K562 (cell line): ENCODE measurements around the gene DEFB110. TPM values are rescaled to one million over a fixed set of nuclear protein-coding genes. Genes with fewer than 3 reads are reported as not detected.

Experiments used
- ATAC-seq: fragments of 200-7000 bp; cut with Tn5 transposase; 3 replicates; pipeline ENCODE4 v1.9.1; 2020; ENCODE audit warnings: moderate library complexity
- BruUV-seq: library from RNA; stranded (reverse); fragments of 400-500 nt; replicated peaks from 2 replicates; lab custom pipeline; 2021; lab: Mats Ljungman, UMichigan
- CTCF ChIA-PET: fragments of 300-600 bp; formaldehyde crosslinking; extraction: SDS; loops from one replicate; lab custom pipeline; 2021; ENCODE audit warnings: low intra/inter-chr PET ratio; lab: Yijun Ruan, JAX
- POLR2A ChIA-PET: fragments of 300-600, 350-650 bp; sonication (Branson Sonifier 250); formaldehyde crosslinking; extraction: SDS; loops from one replicate; lab custom pipeline; 2021; ENCODE audit warnings: antibody characterized with exemption, inconsistent platforms; lab: Yijun Ruan, JAX
- DNase-seq, 4 experiments: peaks; one replicate each; pipeline versions ENCODE4 v3.0.0 to v3.0.0-alpha.2; 2011 to 2018; ENCODE audit warnings: low spot score in 3 of 4, mixed read lengths in 3 of 4; ENCODE audit errors: extremely low read depth in 1 of 4
- FAIRE-seq: peaks from 2 replicates; lab custom pipeline; 2011; peaks lifted over from hg19 to GRCh38; lab: Jason Lieb, UNC
- H2AFZ ChIP-seq: 2 replicates; pipeline ENCODE4 v1.6.0; 2011; ENCODE audit warnings: low read depth, low read length, control low read depth, inconsistent platforms
- H3K27ac ChIP-seq: fragments of 200-600 bp; 3 replicates; pipeline ENCODE4 v1.8.0; 2011; ENCODE audit warnings: low read depth, mild to moderate bottlenecking, control low read depth, inconsistent platforms, low read length, moderate library complexity, mixed read lengths; ENCODE audit errors: extremely low read depth
- H3K27me3 ChIP-seq, 2 experiments: fragments of 300-600 bp in 1 of 2; 2 replicates in 1 of 2; 3 replicates in 1 of 2; pipeline versions ENCODE4 v1.6.0 to v1.8.0; 2011; ENCODE audit warnings: inconsistent platforms in 2 of 2, low read length in 2 of 2, mild to moderate bottlenecking in 1 of 2, mixed read lengths in 1 of 2, moderate library complexity in 1 of 2; ENCODE audit not compliant: control insufficient read depth in 2 of 2, insufficient read depth in 2 of 2
- H3K36me3 ChIP-seq: fragments of 300-600 bp; 3 replicates; pipeline ENCODE4 v1.8.0; 2011; ENCODE audit warnings: mild to moderate bottlenecking, low read length, inconsistent platforms; ENCODE audit not compliant: control insufficient read depth, insufficient read depth
- H3K4me1 ChIP-seq, 2 experiments: fragments of 200-600 bp in 1 of 2; replicated peaks in 1 of 2; 2 replicates in 1 of 2; 3 replicates in 1 of 2; pipeline versions ENCODE4 v1.5.1 to v1.8.0; 2011; ENCODE audit warnings: inconsistent platforms in 2 of 2, low read length in 2 of 2, mild to moderate bottlenecking in 1 of 2, mixed read lengths in 1 of 2, moderate library complexity in 1 of 2; ENCODE audit not compliant: control insufficient read depth in 2 of 2, insufficient read depth in 2 of 2
- H3K4me2 ChIP-seq: 2 replicates; pipeline ENCODE4 v1.6.1; 2011; ENCODE audit warnings: low read length, control low read depth, inconsistent platforms, mixed read lengths; ENCODE audit not compliant: insufficient read depth
- H3K4me3 ChIP-seq: fragments of 200-600 bp; sonication (generic), shearing (Covaris generic); 2 replicates; pipeline ENCODE4 v1.5.1; 2016; ENCODE audit warnings: control low read depth, inconsistent platforms
- H3K79me2 ChIP-seq: fragments of 200-600 bp; 3 replicates; pipeline ENCODE4 v1.8.0; 2011; ENCODE audit warnings: low read length, inconsistent platforms; ENCODE audit not compliant: control insufficient read depth, insufficient read depth
- H3K9ac ChIP-seq, 2 experiments: 2 replicates each; pipeline versions ENCODE4 v1.6.0 to v1.6.1; 2011; ENCODE audit warnings: low read depth in 2 of 2, low read length in 2 of 2, control low read depth in 1 of 2, inconsistent platforms in 1 of 2, mild to moderate bottlenecking in 1 of 2, mixed read lengths in 1 of 2; ENCODE audit not compliant: insufficient read depth in 1 of 2
- H3K9me1 ChIP-seq: one replicate; pipeline ENCODE4 v1.6.0; 2011; ENCODE audit warnings: inconsistent platforms, mild to moderate bottlenecking, low read length, moderate library complexity; ENCODE audit not compliant: control insufficient read depth, insufficient read depth
- H3K9me3 ChIP-seq: replicated peaks from 2 replicates; pipeline ENCODE4 v1.5.1; 2011; ENCODE audit warnings: low read depth, low read length, inconsistent platforms; ENCODE audit not compliant: control insufficient read depth, insufficient read depth
- H4K20me1 ChIP-seq: replicated peaks from 2 replicates; pipeline ENCODE4 v1.6.1; 2011; ENCODE audit warnings: low read length, inconsistent platforms, mixed read lengths; ENCODE audit not compliant: control insufficient read depth, insufficient read depth
- CTBP1 ChIP-seq: fragments of 450-650 bp; IDR thresholded peaks from 2 replicates; pipeline ENCODE4 v1.6.1; 2016; ENCODE audit warnings: borderline replicate concordance
- E2F3 ChIP-seq: fragments of 250-450 bp; sonication (Bioruptor Pico); IDR thresholded peaks from 2 replicates; pipeline ENCODE4 v1.4.0; 2020; ENCODE audit warnings: mild to moderate bottlenecking
- FOXO4 ChIP-seq: fragments of 450-650 bp; formaldehyde crosslinking; IDR thresholded peaks from 2 replicates; pipeline ENCODE4 v1.4.0; 2020; ENCODE audit warnings: mild to moderate bottlenecking, moderate library complexity
- MAFK ChIP-seq: IDR thresholded peaks from 2 replicates; pipeline ENCODE4 v1.6.1; 2011; ENCODE audit warnings: low read length, improper control_type of control experiment
- MTF1 ChIP-seq: fragments of 250-450 bp; sonication (Bioruptor Pico); IDR thresholded peaks from 2 replicates; pipeline ENCODE4 v1.9.0; 2021; ENCODE audit warnings: moderate library complexity, mild to moderate bottlenecking, inconsistent platforms, borderline replicate concordance
- PTTG1 ChIP-seq: fragments of 450-650 bp; IDR thresholded peaks from 2 replicates; pipeline ENCODE4 v1.6.1; 2016; ENCODE audit warnings: low read depth, mild to moderate bottlenecking, missing genetic modification characterization, missing compliant biosample characterization
- SAFB2 ChIP-seq: fragments of 200-400 bp; formaldehyde crosslinking; IDR thresholded peaks from 2 replicates; pipeline ENCODE4 v1.6.1; 2018; ENCODE audit warnings: borderline replicate concordance, low read length, low read depth, moderate library complexity; ENCODE audit not compliant: severe bottlenecking
- SNIP1 ChIP-seq: fragments of 450-650 bp; IDR thresholded peaks from 2 replicates; pipeline ENCODE4 v1.7.1; 2017; ENCODE audit warnings: low read depth, mild to moderate bottlenecking
- SUPT5H ChIP-seq: fragments of 450-650 bp; IDR thresholded peaks from 2 replicates; pipeline ENCODE4 v1.6.1; 2016
- TEAD1 ChIP-seq, 2 experiments: fragments of 450-650 bp in 1 of 2; sonication (generic) in 1 of 2; formaldehyde crosslinking; IDR thresholded peaks; 2 replicates each; pipeline versions ENCODE4 v1.4.0 to v1.8.0; 2020 to 2022; ENCODE audit warnings: mild to moderate bottlenecking in 2 of 2, missing genetic modification reagents in 1 of 2
- TFAM ChIP-seq: fragments of 250-450 bp; sonication (Bioruptor Pico); conservative IDR thresholded peaks from 2 replicates; pipeline ENCODE4 v1.5.0; 2021; ENCODE audit warnings: mild to moderate bottlenecking, moderate library complexity
- USF1 ChIP-seq: sonication (generic); formaldehyde crosslinking; IDR thresholded peaks from 2 replicates; pipeline ENCODE4 v1.9.0; 2022; ENCODE audit warnings: mild to moderate bottlenecking, missing genetic modification reagents
- XRCC5 ChIP-seq: fragments of 200-400 bp; formaldehyde crosslinking; IDR thresholded peaks from 2 replicates; pipeline ENCODE4 v1.6.1; 2017; ENCODE audit warnings: low read depth, mild to moderate bottlenecking, low read length
- ZNF311 ChIP-seq: fragments of 250-450 bp; sonication (Bioruptor Pico); IDR thresholded peaks from 2 replicates; pipeline ENCODE4 v1.4.0; 2020; ENCODE audit warnings: mild to moderate bottlenecking, moderate library complexity
- ZNF444 ChIP-seq: fragments of 250-450 bp; sonication (Bioruptor Pico); IDR thresholded peaks from 2 replicates; pipeline ENCODE4 v1.4.0; 2020; ENCODE audit warnings: mild to moderate bottlenecking, moderate library complexity
- ZNF764 ChIP-seq: fragments of 250-450 bp; sonication (Bioruptor Pico); IDR thresholded peaks from 2 replicates; pipeline ENCODE4 v1.4.0; 2020; ENCODE audit warnings: low read depth, mild to moderate bottlenecking, moderate library complexity
- WGBS: fragments of 100-300 bp; shearing (Covaris generic); methylation state at CpG from one replicate; pipeline ENCODE4 v1.1.6; 2016; ENCODE audit warnings: low coverage, mixed read lengths; ENCODE audit not compliant: insufficient coverage; ENCODE audit errors: missing lambda C conversion rate; 5-methylcytosine and 5-hydroxymethylcytosine counted together
- in situ Hi-C: fragments of 300-500 bp; cut with MboI; formaldehyde crosslinking; loops from 4 replicates; pipeline ENCODE4 v1.15.0; 2018; ENCODE audit warnings: inconsistent platforms, mixed read lengths
- intact Hi-C: fragments of 100-400 bp; cut with micrococcal nuclease; formaldehyde crosslinking; loops from 2 replicates; pipeline ENCODE4 v1.14.2; 2022
- polyA plus RNA-seq, 8 experiments: library from polyadenylated mRNA; depleted of rRNA in 4 of 8; stranded (reverse) in 5 of 8; unstranded in 3 of 8; fragments of >200 nt; fragmentation: Nextera tagmentation in 2 of 8; fragmentation: Illumina TruSeq in 1 of 8; extraction: Ambion mirVana in 2 of 8; extraction: Trizol in 1 of 8; gene quantifications; 2 replicates each; pipeline versions ENCODE4 v1.2.1 to v1.2.3, GENCODE V29; 2011 to 2014; ENCODE audit warnings: inconsistent platforms in 1 of 8, missing spikeins in 1 of 8
- total RNA-seq, 7 experiments: library from RNA; depleted of rRNA in 6 of 7; stranded (reverse); fragments of >200 nt in 6 of 7; fragmentation: Illumina TruSeq in 2 of 7; extraction: Trizol in 2 of 7; gene quantifications; 2 replicates each; pipeline versions ENCODE4 v1.2.1 to v1.2.3, GENCODE V29; 2011 to 2021; ENCODE audit warnings: low replicate concordance in 1 of 7
- TF ChIP-seq, protein P1 (sequence below): sonication (generic); formaldehyde crosslinking; IDR thresholded peaks from 2 replicates; pipeline ENCODE4 v1.8.1; 2023; ENCODE audit warnings: mild to moderate bottlenecking, missing genetic modification reagents
- TF ChIP-seq, protein P2 (sequence below), 2 experiments: IDR thresholded peaks in 1 of 2; conservative IDR thresholded peaks in 1 of 2; 2 replicates each; pipeline ENCODE4 v1.6.1; 2016; ENCODE audit warnings: low read depth in 2 of 2, mild to moderate bottlenecking in 1 of 2, missing compliant biosample characterization in 1 of 2, missing genetic modification characterization in 1 of 2, moderate library complexity in 1 of 2

Gene DEFB110
- total and polyA plus RNA-seq, 9 of the 15 experiments (the other 6 are each of a cell fraction or from before 2014, with no cell fraction given): not detected

DNA sequence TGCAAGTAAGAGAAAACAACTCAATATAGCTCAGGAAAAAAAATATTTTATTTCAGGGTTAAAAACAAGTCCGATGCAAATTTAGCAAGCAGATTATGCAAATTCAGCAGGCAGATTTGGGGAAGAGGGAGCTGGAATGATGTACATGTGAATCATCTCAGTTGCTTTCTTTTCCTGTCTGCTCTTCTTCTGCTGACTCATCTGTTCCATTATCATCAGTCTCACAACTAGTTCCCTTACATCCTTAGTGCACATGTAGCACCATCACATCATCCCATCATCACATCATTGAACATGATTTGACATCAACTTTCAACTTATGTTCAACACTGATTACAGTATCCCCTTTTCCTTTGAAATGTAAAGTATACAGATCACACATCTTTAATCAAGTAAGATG lies 40.9 kb downstream of the DEFB110 start:
- intact Hi-C loops (no loop called here), in situ Hi-C loops (no loop called here)
- no peak overlapping the region for H3K9ac ChIP-seq
- H3K27ac ChIP-seq: no peak overlapping the region
- no peaks in the 10 kb centered on the region for H3K36me3 ChIP-seq
- no TSS peak for BruUV-seq
- H3K9me1 ChIP-seq: no peaks in the 10 kb centered on the region
- FAIRE-seq (no peak), DNase-seq (peak in 1 of 4 experiments; percentile 23), ATAC-seq (no peak)
- 5% methylated on average over 1 of the region's 1 CpG for WGBS
- H3K27me3 ChIP-seq: no peaks in the 10 kb centered on the region
- H3K79me2 ChIP-seq: no peaks in the 10 kb centered on the region
- H2AFZ ChIP-seq: no peak overlapping the region
- CTCF ChIA-PET: no interaction called here
- no peaks in the 10 kb centered on the region; a peak in 1 of 5 replicates for H3K4me1 ChIP-seq
- POLR2A ChIA-PET: no interaction called here
- no peak overlapping the region for H3K4me3 ChIP-seq
- no peaks in the 10 kb centered on the region for H4K20me1 ChIP-seq
- H3K4me2 ChIP-seq: no peak overlapping the region
- H3K9me3 ChIP-seq: no peaks in the 10 kb centered on the region
- no peak for TF ChIP-seq ZNF764 (CRISPR knock-in tag)
- TF ChIP-seq, protein P1, sequence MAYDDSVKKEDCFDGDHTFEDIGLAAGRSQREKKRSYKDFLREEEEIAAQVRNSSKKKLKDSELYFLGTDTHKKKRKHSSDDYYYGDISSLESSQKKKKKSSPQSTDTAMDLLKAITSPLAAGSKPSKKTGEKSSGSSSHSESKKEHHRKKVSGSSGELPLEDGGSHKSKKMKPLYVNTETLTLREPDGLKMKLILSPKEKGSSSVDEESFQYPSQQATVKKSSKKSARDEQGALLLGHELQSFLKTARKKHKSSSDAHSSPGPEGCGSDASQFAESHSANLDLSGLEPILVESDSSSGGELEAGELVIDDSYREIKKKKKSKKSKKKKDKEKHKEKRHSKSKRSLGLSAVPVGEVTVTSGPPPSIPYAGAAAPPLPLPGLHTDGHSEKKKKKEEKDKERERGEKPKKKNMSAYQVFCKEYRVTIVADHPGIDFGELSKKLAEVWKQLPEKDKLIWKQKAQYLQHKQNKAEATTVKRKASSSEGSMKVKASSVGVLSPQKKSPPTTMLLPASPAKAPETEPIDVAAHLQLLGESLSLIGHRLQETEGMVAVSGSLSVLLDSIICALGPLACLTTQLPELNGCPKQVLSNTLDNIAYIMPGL (CRISPR knock-in tag): no peak
- no peak for TF ChIP-seq ZNF311 (CRISPR knock-in tag)
- TF ChIP-seq MAFK: peak; percentile 85
- no peak for TF ChIP-seq PTTG1
- no peak for TF ChIP-seq E2F3 (CRISPR knock-in tag)
- TF ChIP-seq TEAD1 (CRISPR knock-in tag; IDR thresholded peaks at IDR 0.05): no peak
- no peak for TF ChIP-seq FOXO4 (CRISPR knock-in tag)
- TF ChIP-seq SAFB2: no peak
- no peak for TF ChIP-seq XRCC5
- no peak for TF ChIP-seq ZNF444 (CRISPR knock-in tag)
- TF ChIP-seq CTBP1: peak; percentile 82
- no peak for TF ChIP-seq SUPT5H
- no peak for TF ChIP-seq SNIP1
- TF ChIP-seq, protein P2, sequence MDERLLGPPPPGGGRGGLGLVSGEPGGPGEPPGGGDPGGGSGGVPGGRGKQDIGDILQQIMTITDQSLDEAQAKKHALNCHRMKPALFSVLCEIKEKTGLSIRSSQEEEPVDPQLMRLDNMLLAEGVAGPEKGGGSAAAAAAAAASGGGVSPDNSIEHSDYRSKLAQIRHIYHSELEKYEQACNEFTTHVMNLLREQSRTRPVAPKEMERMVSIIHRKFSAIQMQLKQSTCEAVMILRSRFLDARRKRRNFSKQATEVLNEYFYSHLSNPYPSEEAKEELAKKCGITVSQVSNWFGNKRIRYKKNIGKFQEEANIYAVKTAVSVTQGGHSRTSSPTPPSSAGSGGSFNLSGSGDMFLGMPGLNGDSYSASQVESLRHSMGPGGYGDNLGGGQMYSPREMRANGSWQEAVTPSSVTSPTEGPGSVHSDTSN (CRISPR knock-in tag; IDR thresholded peaks at IDR 0.05; ENCODE audit: low read depth): no peak
- TF ChIP-seq, protein P2 (tag; conservative IDR thresholded peaks at IDR 0.05; ENCODE audit: low read depth): no peak
- TF ChIP-seq TFAM (CRISPR knock-in tag): no peak
- no peak for TF ChIP-seq USF1
- TF ChIP-seq MTF1 (CRISPR knock-in tag): no peak
